ENCODE data around the gene UBE2R2.

DNA sequence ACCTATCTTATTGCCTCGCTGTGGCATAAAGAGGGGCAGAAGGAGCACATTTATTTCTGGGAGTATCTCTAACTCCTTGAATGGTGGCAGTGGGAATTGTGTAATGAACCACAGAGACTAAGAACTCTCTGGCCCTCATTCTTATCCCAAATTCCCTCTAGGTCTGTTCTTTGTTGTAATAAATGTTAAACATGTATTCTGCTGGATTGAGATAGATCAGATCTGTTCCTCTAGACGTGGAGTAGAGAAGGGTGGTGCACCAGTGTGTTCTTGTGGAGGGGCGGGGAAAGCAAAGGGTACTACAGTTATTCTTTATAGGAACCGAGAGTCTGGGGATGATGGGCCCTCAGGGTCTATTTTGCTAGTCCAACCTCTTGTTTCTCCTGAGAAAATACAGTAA lies 90.4 kb downstream of the UBE2R2 start:
- TF ChIP-seq, protein P1, sequence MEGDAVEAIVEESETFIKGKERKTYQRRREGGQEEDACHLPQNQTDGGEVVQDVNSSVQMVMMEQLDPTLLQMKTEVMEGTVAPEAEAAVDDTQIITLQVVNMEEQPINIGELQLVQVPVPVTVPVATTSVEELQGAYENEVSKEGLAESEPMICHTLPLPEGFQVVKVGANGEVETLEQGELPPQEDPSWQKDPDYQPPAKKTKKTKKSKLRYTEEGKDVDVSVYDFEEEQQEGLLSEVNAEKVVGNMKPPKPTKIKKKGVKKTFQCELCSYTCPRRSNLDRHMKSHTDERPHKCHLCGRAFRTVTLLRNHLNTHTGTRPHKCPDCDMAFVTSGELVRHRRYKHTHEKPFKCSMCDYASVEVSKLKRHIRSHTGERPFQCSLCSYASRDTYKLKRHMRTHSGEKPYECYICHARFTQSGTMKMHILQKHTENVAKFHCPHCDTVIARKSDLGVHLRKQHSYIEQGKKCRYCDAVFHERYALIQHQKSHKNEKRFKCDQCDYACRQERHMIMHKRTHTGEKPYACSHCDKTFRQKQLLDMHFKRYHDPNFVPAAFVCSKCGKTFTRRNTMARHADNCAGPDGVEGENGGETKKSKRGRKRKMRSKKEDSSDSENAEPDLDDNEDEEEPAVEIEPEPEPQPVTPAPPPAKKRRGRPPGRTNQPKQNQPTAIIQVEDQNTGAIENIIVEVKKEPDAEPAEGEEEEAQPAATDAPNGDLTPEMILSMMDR (IDR thresholded peaks at IDR 0.05; ENCODE audit: extremely low read depth in 1 of 2, insufficient read depth in 1 of 2, low read depth in 1 of 2, low read length in 2 of 2) = no peak
- no peak for TF ChIP-seq EZH2 (IDR thresholded peaks at IDR 0.05; ENCODE audit: borderline replicate concordance, low read depth, low read length, severe bottlenecking)
- TF ChIP-seq, protein P2, sequence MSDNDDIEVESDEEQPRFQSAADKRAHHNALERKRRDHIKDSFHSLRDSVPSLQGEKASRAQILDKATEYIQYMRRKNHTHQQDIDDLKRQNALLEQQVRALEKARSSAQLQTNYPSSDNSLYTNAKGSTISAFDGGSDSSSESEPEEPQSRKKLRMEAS (IDR thresholded peaks at IDR 0.05; ENCODE audit: insufficient read depth, insufficient read length) = no peak
- no peak for TF ChIP-seq POLR2A (IDR thresholded peaks at IDR 0.05; ENCODE audit: low read depth, low read length)
- no peak for TF ChIP-seq POLR2AphosphoS5 (IDR thresholded peaks at IDR 0.05; ENCODE audit: insufficient read depth, low read depth, low read length)
- no peak for TF ChIP-seq MYC (IDR thresholded peaks at IDR 0.05; ENCODE audit: low read depth, low read length)
- TF ChIP-seq FOS (IDR thresholded peaks at IDR 0.05; ENCODE audit: borderline replicate concordance, insufficient read depth, low read length) = no peak
